ENCODE results near the gene PARVA. TPM values are rescaled to one million over a fixed set of nuclear protein-coding genes. Genes with fewer than 3 reads are reported as not detected.

The PARVA gene
- total RNA-seq, 2 experiments from 2014 or later, result 0.08 to 0.98 TPM

DNA sequence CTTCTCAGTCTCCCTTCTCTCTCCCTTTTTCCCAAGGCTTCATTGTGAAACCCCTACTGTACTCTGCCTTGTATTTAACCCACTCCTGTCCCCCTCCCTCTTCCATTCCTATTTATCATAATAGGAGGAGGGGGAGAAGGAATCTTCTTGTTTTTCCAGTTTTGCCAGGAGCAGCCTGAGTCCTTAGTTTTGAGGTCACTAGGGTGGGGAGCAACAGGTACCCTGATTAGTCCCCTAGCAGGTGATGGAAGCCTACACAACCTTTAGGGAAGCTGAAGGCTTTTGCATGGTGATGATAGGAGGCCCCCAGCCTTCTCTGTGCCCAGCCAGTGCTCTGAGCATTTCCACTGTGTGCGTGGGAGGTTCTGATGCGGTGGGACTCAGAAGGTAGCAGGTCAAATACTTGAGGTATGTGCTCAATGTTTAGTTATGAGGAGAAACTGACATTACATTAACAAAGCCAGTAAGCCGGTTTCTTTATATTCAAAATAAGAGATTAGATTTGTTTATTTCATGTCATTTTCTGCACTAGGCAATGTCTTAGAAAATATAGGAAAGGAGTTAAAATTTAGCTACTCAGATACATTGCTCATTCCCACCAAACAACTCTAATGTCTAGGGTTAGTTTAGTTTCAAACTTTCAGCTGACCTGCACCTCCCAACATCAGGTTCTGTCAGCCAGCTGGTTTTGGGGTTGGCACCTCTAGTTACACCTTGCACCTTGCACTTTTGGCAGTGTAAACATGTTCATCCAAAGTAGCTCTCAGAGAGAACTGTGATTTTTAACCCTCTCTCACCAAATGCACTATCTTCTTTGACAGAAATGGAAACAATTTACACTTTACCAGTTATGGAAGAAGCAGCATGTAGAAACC, 26.0 kb downstream of the PARVA start:
- Histone ChIP-seq H3K4me1 (ENCODE audit: insufficient read depth, low read length) (no peaks in the 10 kb centered on the region), H3K27ac (ENCODE audit: low read depth in 1 of 2, low read length in 2 of 2) (no peak overlapping the region), H3K27me3 (ENCODE audit: control insufficient read depth in 1 of 2, insufficient read depth in 2 of 2, low read length in 2 of 2) (peaks cover 0 to 4% of the 10 kb centered on the region in 2 experiments), H3K9me3 (ENCODE audit: control insufficient read depth in 1 of 2, insufficient read depth in 1 of 2, low read length in 2 of 2) (no peaks in the 10 kb centered on the region), H3K36me3 (ENCODE audit: insufficient read depth, low read length) (no peaks in the 10 kb centered on the region), H3K4me3 (ENCODE audit: low read length) (no peak overlapping the region)
- DNase-seq (no peak), ATAC-seq (ENCODE audit: poor library complexity) (no peak)
- H3K4me1 Mint-ChIP-seq (ENCODE audit: low read depth), result peaks cover 3% of the 10 kb centered on the region
- no peak for TF ChIP-seq CTCF (IDR thresholded peaks at IDR 0.05)
- intact Hi-C loops (cut with DNase I, micrococcal nuclease), result no loop called here
- ChIA-PET POLR2A (no interaction called here), CTCF (no interaction called here)
- H3K27me3 Mint-ChIP-seq, result no peaks in the 10 kb centered on the region
- no peak overlapping the region for H3K27ac Mint-ChIP-seq
- no peaks in the 10 kb centered on the region for H3K36me3 Mint-ChIP-seq (ENCODE audit: low read depth)
- H3K4me3 Mint-ChIP-seq, result no peak overlapping the region
- no peaks in the 10 kb centered on the region for H3K9me3 Mint-ChIP-seq

- Mint-ChIP-seq H3K4me1 (ENCODE audit: low read depth) (no peaks in the 10 kb centered on the region), H3K36me3 (ENCODE audit: low read depth) (no peaks in the 10 kb centered on the region), H3K9me3 (no peaks in the 10 kb centered on the region), H3K27ac (no peak overlapping the region), H3K4me3 (no peak overlapping the region), H3K27me3 (no peaks in the 10 kb centered on the region)
- no peak overlapping the region for H3K4me3 ChIP-seq (ENCODE audit: low read length)
- CTCF ChIA-PET, result no interaction called here
- POLR2A ChIA-PET, result interaction anchor here (0.6 kb wide), 1 partner anchor 208 kb away, joined by 3 read pairs; no protein-coding TSS in a partner anchor
- no peak for TF ChIP-seq CTCF (IDR thresholded peaks at IDR 0.05)
- H3K4me1 ChIP-seq (ENCODE audit: insufficient read depth, low read length), result no peaks in the 10 kb centered on the region
- H3K27ac ChIP-seq (ENCODE audit: low read depth in 1 of 2, low read length in 2 of 2), result no peak overlapping the region
- peaks cover 0 to 4% of the 10 kb centered on the region in 2 experiments for H3K27me3 ChIP-seq (ENCODE audit: control insufficient read depth in 1 of 2, insufficient read depth in 2 of 2, low read length in 2 of 2)
- no peak for DNase-seq
- no peaks in the 10 kb centered on the region for H3K36me3 ChIP-seq (ENCODE audit: insufficient read depth, low read length)
- intact Hi-C loops (cut with DNase I, micrococcal nuclease), result no loop called here
- no peak for ATAC-seq (ENCODE audit: poor library complexity)
- no peaks in the 10 kb centered on the region for H3K9me3 ChIP-seq (ENCODE audit: control insufficient read depth in 1 of 2, insufficient read depth in 1 of 2, low read length in 2 of 2)
Observed at GRCh38 chr11:12403997-12404350, 26.6 kb downstream of the PARVA start.

DNA sequence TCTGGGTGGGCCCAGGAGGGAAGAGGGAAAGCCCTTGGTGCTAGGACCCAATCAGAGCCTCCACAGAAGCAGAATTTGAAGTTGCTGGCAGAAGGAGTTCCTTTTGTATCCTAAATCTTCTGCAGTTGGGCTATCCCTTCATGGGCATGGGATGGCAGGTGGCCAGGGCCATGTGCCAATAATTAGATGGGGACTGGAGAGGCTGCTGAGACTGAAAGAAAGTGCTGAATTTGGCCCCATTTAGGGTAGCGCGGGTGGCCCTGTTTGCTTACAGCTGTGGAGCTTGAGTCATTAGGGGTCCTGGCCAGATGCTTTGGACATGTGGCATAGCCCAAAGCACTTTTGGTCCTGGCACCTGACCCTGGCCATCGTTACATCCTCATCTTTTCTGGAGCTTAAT, 27.1 kb downstream of the PARVA start:
- Mint-ChIP-seq H3K36me3 (ENCODE audit: low read depth) (no peaks in the 10 kb centered on the region), H3K9me3 (no peaks in the 10 kb centered on the region), H3K27me3 (no peaks in the 10 kb centered on the region), H3K4me1 (ENCODE audit: low read depth) (no peaks in the 10 kb centered on the region), H3K4me3 (no peak overlapping the region), H3K27ac (no peak overlapping the region)
- POLR2A ChIA-PET, result interaction anchor here (0.6 kb wide), 1 partner anchor 207 kb away, joined by 3 read pairs; no protein-coding TSS in a partner anchor
- no peak overlapping the region for H3K27ac ChIP-seq (ENCODE audit: low read depth in 1 of 2, low read length in 2 of 2)
- CTCF ChIA-PET, result no interaction called here
- H3K36me3 ChIP-seq (ENCODE audit: insufficient read depth, low read length), result no peaks in the 10 kb centered on the region
- DNase-seq (no peak), ATAC-seq (ENCODE audit: poor library complexity) (no peak)
- intact Hi-C loops (cut with DNase I, micrococcal nuclease), result no loop called here
- no peak overlapping the region for H3K4me3 ChIP-seq (ENCODE audit: low read length)
- peaks cover 0 to 4% of the 10 kb centered on the region in 2 experiments for H3K27me3 ChIP-seq (ENCODE audit: control insufficient read depth in 1 of 2, insufficient read depth in 2 of 2, low read length in 2 of 2)
- H3K9me3 ChIP-seq (ENCODE audit: control insufficient read depth in 1 of 2, insufficient read depth in 1 of 2, low read length in 2 of 2), result no peaks in the 10 kb centered on the region
- TF ChIP-seq CTCF (IDR thresholded peaks at IDR 0.05), result no peak
- H3K4me1 ChIP-seq (ENCODE audit: insufficient read depth, low read length), result no peaks in the 10 kb centered on the region

All from CD4-positive, alpha-beta T cell (primary cell).